ENCODE measurements around the gene MSMO1. TPM values are rescaled to one million over a fixed set of nuclear protein-coding genes. Genes with fewer than 3 reads are reported as not detected.
"Not testable (repeated sequence)": the region's sequence is repeated elsewhere in the genome, so short reads cannot be mapped to it uniquely, and the experiment has no call there.

The MSMO1 gene
- 109 and 127 TPM in 2 replicates for total RNA-seq
- polyA plus RNA-seq, result 69.0 and 74.3 TPM in 2 replicates
- 60.4 and 61.9 TPM in 2 replicates for polyA plus RNA-seq (2011; cell fraction: cytosol; rRNA removed)
- 23.0 and 32.4 TPM in 2 replicates for polyA plus RNA-seq (2011; cell fraction: nucleus; rRNA removed)
- polyA plus RNA-seq (2012), result 34.5 and 57.2 TPM in 2 replicates
- polyA minus RNA-seq, result 56.1 and 58.2 TPM in 2 replicates
- 13.2 TPM for polyA minus RNA-seq (2011; cell fraction: cytosol; rRNA and poly(A)+ RNA removed)
- 15.4 and 26.9 TPM in 2 replicates for polyA minus RNA-seq (2011; cell fraction: nucleus; rRNA and poly(A)+ RNA removed)
- Bru-seq, nascent RNA, result percentile 98 among the genes with signal in this experiment
- percentile 93 among the genes with signal in this experiment for BruChase-seq, experiment 1, labeled RNA remaining after a 6-hour chase
- BruChase-seq, experiment 2, labeled RNA remaining after a 2-hour chase, result percentile 96 among the genes with signal in this experiment
- long read RNA-seq, transcript MSMO1-202 (5 exons, 1,789 nt), result minor isoform, 36 of 775 reads
- long read RNA-seq, transcript MSMO1-201 (6 exons, 2,269 nt), result major isoform, 681 of 775 reads
- long read RNA-seq, partial matches to known transcripts, result 22 of 775 reads
- long read RNA-seq, other reads (novel, unspliced or antisense), result 34 of 775 reads

DNA sequence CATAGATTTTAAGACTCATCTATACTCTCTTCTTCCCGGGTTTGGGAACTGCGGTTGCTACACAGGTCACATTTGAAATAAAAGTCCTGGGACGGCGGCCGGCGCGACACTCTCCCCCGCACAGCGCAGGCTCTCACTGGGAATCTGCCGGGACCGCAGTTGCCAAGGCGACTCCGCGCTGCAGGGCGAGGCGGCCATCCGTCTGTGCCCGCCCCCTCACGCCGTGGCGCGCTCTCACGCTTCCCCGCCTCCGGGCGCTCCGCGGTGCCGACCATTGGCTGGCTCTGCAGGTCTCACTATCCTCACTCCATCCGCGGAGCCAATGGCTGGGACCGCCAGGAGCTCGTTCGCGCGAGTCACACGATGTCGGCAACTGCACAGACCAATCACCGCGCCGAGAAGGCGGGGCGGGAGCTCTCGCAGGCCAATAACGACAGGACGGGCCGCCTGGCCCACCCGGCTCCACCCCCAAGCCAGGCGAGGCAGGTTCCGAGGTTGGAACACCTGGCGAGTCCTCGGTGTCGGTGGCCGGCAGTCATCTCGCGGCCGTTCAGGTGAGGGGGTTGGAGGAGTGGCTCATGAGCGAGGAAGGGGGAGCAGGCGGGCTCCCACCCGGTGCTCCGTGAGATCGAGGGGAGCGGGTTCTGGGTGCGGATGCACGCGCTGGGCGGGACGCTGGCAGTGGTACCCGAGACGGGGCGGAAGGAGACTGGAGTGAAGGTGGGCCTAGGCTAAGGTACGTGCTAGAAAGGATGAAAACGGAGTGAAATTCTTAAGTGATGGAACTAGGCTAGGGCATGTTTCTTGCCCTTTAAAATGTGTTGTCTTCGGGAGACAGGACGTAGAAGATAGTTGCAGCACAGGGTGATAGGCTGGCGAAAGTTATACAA lies at the start of gene MSMO1:
MSMO1 (plus strand) TSS at position 459 of the 890 bp plus-strand sequence. CDS start 5,702 bp downstream, outside the sequence.
- TF ChIP-seq, protein P1, sequence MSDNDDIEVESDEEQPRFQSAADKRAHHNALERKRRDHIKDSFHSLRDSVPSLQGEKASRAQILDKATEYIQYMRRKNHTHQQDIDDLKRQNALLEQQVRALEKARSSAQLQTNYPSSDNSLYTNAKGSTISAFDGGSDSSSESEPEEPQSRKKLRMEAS (IDR thresholded peaks at IDR 0.05; ENCODE audit: insufficient read depth, insufficient read length), result no peak
- TF ChIP-seq MYC (IDR thresholded peaks at IDR 0.05; ENCODE audit: low read depth, low read length) (no peak), EZH2 (IDR thresholded peaks at IDR 0.05; ENCODE audit: borderline replicate concordance, low read depth, low read length, severe bottlenecking) (no peak), GATA2 (IDR thresholded peaks at IDR 0.05; ENCODE audit: insufficient read depth, insufficient read length, low read depth, low read length) (no peak), POLR2AphosphoS5 (IDR thresholded peaks at IDR 0.05; ENCODE audit: insufficient read depth, low read depth, low read length) (peak; percentile 20), JUN (IDR thresholded peaks at IDR 0.05; ENCODE audit: borderline replicate concordance, insufficient read depth, insufficient read length, low read depth) (no peak), FOS (IDR thresholded peaks at IDR 0.05; ENCODE audit: borderline replicate concordance, insufficient read depth, low read length) (no peak)
- TF ChIP-seq, protein P2, sequence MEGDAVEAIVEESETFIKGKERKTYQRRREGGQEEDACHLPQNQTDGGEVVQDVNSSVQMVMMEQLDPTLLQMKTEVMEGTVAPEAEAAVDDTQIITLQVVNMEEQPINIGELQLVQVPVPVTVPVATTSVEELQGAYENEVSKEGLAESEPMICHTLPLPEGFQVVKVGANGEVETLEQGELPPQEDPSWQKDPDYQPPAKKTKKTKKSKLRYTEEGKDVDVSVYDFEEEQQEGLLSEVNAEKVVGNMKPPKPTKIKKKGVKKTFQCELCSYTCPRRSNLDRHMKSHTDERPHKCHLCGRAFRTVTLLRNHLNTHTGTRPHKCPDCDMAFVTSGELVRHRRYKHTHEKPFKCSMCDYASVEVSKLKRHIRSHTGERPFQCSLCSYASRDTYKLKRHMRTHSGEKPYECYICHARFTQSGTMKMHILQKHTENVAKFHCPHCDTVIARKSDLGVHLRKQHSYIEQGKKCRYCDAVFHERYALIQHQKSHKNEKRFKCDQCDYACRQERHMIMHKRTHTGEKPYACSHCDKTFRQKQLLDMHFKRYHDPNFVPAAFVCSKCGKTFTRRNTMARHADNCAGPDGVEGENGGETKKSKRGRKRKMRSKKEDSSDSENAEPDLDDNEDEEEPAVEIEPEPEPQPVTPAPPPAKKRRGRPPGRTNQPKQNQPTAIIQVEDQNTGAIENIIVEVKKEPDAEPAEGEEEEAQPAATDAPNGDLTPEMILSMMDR (IDR thresholded peaks at IDR 0.05; ENCODE audit: extremely low read depth in 1 of 2, insufficient read depth in 1 of 2, low read depth in 1 of 2, low read length in 2 of 2), result no peak
- Histone ChIP-seq H2AFZ (ENCODE audit: low read depth, low read length) (peak within 1 kb of the TSS; percentile 81), H3K79me2 (ENCODE audit: control insufficient read depth, insufficient read depth, low read length) (peaks cover 50% of the 10 kb centered on the region), H3K4me3 (replicated peaks in 1 of 3; ENCODE audit: insufficient read depth in 1 of 3, low read depth in 1 of 3, low read length in 3 of 3) (peak within 1 kb of the TSS; percentile 80 to 98 (median 96)), H3K27me3 (ENCODE audit: control insufficient read depth in 2 of 2, insufficient read depth in 2 of 2, low read length in 2 of 2) (no peaks in the 10 kb centered on the region), H3K9ac (replicated peaks; ENCODE audit: extremely low read depth, insufficient read depth, low read length) (peak within 1 kb of the TSS; percentile 76), H3K4me2 (ENCODE audit: insufficient read depth, low read length) (peak within 1 kb of the TSS; percentile 92), H3K9me3 (replicated peaks; ENCODE audit: control insufficient read depth, insufficient read depth, low read length) (peaks cover 3% of the 10 kb centered on the region), H3K27ac (ENCODE audit: insufficient read depth, low read depth, low read length) (peak within 1 kb of the TSS; percentile 64), H3K4me1 (ENCODE audit: control insufficient read depth, extremely low read depth, insufficient read depth, low read length) (peaks cover 58% of the 10 kb centered on the region), H3K36me3 (ENCODE audit: control insufficient read depth in 2 of 2, extremely low read depth in 1 of 2, insufficient read depth in 2 of 2, low read length in 2 of 2) (no peaks in the 10 kb centered on the region), H4K20me1 (replicated peaks; ENCODE audit: control insufficient read depth, extremely low read depth, insufficient read depth, low read length) (no peaks in the 10 kb centered on the region), H3K9me1 (replicated peaks; ENCODE audit: control insufficient read depth, extremely low read depth, insufficient read depth, low read length) (no peaks in the 10 kb centered on the region)
- ChIA-PET CTCF (interaction anchor here (0.7 to 3.6 kb wide), 8 partner anchors 11 to 231 kb away, joined by 3 to 33 read pairs (median 4); partner anchors contain the start of gene TMEM192), POLR2A (interaction anchor here (0.9 to 1.1 kb wide), 2 partner anchors 119 to 215 kb away, joined by 5 to 6 read pairs; partner anchors contain the start of gene TMEM192)
- no TSS peak for BruUV-seq (replicated peaks)
- DNase-seq (ENCODE audit: low read depth, low spot score), result peak; percentile 100
- dilution Hi-C loops (cut with MboI; ENCODE audit: extremely low pct_ligation_motif_present, low sequenced_read_pairs) (no loop called here), intact Hi-C loops (cut with micrococcal nuclease) (loop anchor here (1.0 to 2.0 kb wide), 5 partner anchors 51 to 215 kb away; partner anchors contain the start of genes CPE, KLHL2 and TMEM192)
- peak; percentile 97 for FAIRE-seq

DNA sequence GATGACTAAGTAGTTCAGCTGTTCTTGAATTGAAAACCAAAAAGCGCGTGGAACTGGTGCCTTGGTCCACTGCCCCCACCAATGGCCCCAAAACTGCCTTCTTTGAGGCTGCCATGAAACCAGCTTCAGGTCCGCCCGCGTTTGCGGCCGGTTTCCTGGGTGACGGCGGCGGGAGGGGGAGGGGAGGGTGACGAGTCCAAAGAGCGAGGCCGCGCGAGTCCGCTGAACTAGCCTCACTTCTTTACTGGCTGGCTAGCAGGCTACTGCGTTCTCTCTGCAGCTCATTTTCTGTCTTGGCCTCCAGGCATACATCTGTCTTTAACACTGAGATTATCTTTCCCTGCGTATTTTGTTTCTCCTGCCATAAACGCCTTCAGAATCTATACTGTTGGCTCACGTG lies 47.9 kb upstream of the MSMO1 start:
- intact Hi-C loops (cut with micrococcal nuclease); CTCF ChIA-PET; H3K9me1 ChIP-seq (replicated peaks; ENCODE audit: control insufficient read depth, extremely low read depth, insufficient read depth, low read length); H3K27me3 ChIP-seq (ENCODE audit: control insufficient read depth in 2 of 2, insufficient read depth in 2 of 2, low read length in 2 of 2); POLR2A ChIA-PET; BruUV-seq (replicated peaks); H3K4me1 ChIP-seq (ENCODE audit: control insufficient read depth, extremely low read depth, insufficient read depth, low read length); H3K36me3 ChIP-seq (ENCODE audit: control insufficient read depth in 2 of 2, extremely low read depth in 1 of 2, insufficient read depth in 2 of 2, low read length in 2 of 2); H2AFZ ChIP-seq (ENCODE audit: low read depth, low read length); H3K4me2 ChIP-seq (ENCODE audit: insufficient read depth, low read length); H4K20me1 ChIP-seq (replicated peaks; ENCODE audit: control insufficient read depth, extremely low read depth, insufficient read depth, low read length); H3K9me3 ChIP-seq (replicated peaks; ENCODE audit: control insufficient read depth, insufficient read depth, low read length); H3K9ac ChIP-seq (replicated peaks; ENCODE audit: extremely low read depth, insufficient read depth, low read length); DNase-seq (ENCODE audit: low read depth, low spot score); H3K27ac ChIP-seq (ENCODE audit: insufficient read depth, low read depth, low read length); H3K79me2 ChIP-seq (ENCODE audit: control insufficient read depth, insufficient read depth, low read length); FAIRE-seq; dilution Hi-C loops (cut with MboI; ENCODE audit: extremely low pct_ligation_motif_present, low sequenced_read_pairs); H3K4me3 ChIP-seq (replicated peaks in 1 of 3; ENCODE audit: insufficient read depth in 1 of 3, low read depth in 1 of 3, low read length in 3 of 3): not testable (repeated sequence)

Data from endothelial cell of umbilical vein (primary cell).